ENCODE measurements around the gene OSGIN1. TPM values are rescaled to one million over a fixed set of nuclear protein-coding genes. Genes with fewer than 3 reads are reported as not detected.

OSGIN1 gene
- total RNA-seq, 4 donors from 2014 or later: 0.77 to 5.4 (median 1.2) TPM; not detected in 1

DNA sequence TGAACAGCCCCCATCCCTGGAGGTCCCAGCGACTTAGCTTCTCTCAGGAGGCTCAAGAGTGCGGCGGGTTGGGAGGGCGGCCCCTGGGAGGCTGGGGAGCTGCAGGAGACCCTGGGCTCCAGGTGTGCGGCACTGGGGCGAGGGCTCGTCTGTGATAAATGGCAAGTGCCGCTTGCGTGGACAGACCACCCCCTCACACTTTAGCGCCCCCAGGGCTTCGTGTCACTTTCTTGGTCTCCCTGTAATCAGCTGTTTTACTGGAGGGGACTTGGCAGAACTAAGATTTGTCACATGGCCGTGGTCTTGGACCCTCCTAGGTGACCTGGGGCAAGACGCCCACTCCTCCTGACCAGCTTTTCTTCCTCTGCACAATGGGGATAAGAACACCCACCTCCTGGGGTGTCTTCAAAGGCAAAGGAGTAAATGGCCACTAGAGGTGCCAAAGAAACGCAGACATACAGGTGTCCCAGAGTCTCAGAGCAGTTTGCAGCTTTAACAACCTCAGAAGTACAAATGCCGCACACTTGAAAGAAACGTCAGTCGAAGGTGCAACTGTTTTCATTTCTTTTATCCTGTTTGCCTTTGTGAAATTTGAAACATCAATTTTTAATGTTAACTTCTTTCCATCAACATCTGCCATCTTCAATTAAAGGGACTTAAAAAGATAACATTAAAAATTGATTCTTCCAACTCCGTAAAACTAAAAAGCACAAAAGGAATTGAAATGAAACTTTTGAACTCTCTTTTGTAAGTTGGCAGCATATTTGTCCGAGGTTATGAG, 946 bp downstream of the OSGIN1 start:
- Histone ChIP-seq H3K27ac (peak overlapping the region; percentile 76 to 78), H3K9me3 (no peaks in the 10 kb centered on the region), H3K4me1 (peaks cover 0 to 18% of the 10 kb centered on the region in 2 donors), H3K36me3 (no peaks in the 10 kb centered on the region), H3K27me3 (no peaks in the 10 kb centered on the region), H3K4me3 (peak overlapping the region; percentile 29 to 56)
- TF ChIP-seq POLR2A (IDR thresholded peaks at IDR 0.05): no peak
- TF ChIP-seq, protein P1, sequence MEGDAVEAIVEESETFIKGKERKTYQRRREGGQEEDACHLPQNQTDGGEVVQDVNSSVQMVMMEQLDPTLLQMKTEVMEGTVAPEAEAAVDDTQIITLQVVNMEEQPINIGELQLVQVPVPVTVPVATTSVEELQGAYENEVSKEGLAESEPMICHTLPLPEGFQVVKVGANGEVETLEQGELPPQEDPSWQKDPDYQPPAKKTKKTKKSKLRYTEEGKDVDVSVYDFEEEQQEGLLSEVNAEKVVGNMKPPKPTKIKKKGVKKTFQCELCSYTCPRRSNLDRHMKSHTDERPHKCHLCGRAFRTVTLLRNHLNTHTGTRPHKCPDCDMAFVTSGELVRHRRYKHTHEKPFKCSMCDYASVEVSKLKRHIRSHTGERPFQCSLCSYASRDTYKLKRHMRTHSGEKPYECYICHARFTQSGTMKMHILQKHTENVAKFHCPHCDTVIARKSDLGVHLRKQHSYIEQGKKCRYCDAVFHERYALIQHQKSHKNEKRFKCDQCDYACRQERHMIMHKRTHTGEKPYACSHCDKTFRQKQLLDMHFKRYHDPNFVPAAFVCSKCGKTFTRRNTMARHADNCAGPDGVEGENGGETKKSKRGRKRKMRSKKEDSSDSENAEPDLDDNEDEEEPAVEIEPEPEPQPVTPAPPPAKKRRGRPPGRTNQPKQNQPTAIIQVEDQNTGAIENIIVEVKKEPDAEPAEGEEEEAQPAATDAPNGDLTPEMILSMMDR (IDR thresholded peaks at IDR 0.05): peak in 2 of 4 experiments; percentile 17 to 35
- no peak for DNase-seq
- intact Hi-C loops (cut with DNase I; ENCODE audit: low total_unique reads): no loop called here

DNA sequence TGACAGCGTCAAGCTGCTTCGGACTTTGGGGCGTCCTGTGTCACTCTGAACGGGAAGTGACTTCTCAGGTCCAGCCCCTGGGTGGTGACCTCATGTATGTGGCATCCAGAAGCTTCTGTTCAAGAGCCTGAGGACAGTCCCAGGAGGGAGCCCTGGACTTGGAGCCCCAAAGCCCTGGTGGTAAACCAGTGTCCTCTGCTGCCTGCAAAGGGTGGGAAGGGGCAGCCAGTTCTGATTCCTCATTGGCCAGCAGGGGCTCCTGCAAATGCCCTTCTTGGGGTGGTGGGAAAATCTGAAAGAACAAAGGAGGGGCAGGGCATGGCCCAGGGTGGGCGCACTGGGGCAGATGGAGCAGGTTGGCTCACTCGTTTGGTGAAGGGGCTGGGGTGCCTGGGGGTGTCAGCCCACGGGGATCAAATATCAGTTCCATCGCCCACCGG, 1.6 kb downstream of the OSGIN1 start:
- DNase-seq: peak in 1 of 2 donors; percentile 38
- intact Hi-C loops (cut with DNase I; ENCODE audit: low total_unique reads): no loop called here

GRCh38 chr16:83955218-83956130, 2.4 kb downstream of the OSGIN1 start:
- TF ChIP-seq POLR2A (IDR thresholded peaks at IDR 0.05): no peak
- TF ChIP-seq, protein P1 (IDR thresholded peaks at IDR 0.05): no peak
- peaks cover 0 to 18% of the 10 kb centered on the region in 2 donors for H3K4me1 ChIP-seq
- no peaks in the 10 kb centered on the region for H3K27me3 ChIP-seq
- peak in 1 of 2 donors; percentile 32 for DNase-seq
- intact Hi-C loops (cut with DNase I; ENCODE audit: low total_unique reads): no loop called here
- H3K27ac ChIP-seq: no peak overlapping the region
- H3K9me3 ChIP-seq: no peaks in the 10 kb centered on the region
- no peaks in the 10 kb centered on the region for H3K36me3 ChIP-seq
- no peak overlapping the region for H3K4me3 ChIP-seq

More for the DNA sequence above, 1.6 kb downstream of the OSGIN1 start:
- no peaks in the 10 kb centered on the region for H3K36me3 ChIP-seq
- no peaks in the 10 kb centered on the region for H3K27me3 ChIP-seq
- H3K4me3 ChIP-seq: no peak overlapping the region
- no peaks in the 10 kb centered on the region for H3K9me3 ChIP-seq
- TF ChIP-seq, protein P1 (IDR thresholded peaks at IDR 0.05): no peak
- no peak for TF ChIP-seq POLR2A (IDR thresholded peaks at IDR 0.05)
- H3K4me1 ChIP-seq: peaks cover 0 to 18% of the 10 kb centered on the region in 2 donors
- H3K27ac ChIP-seq: peak overlapping the region in 1 of 2 donors; percentile 76

DNA sequence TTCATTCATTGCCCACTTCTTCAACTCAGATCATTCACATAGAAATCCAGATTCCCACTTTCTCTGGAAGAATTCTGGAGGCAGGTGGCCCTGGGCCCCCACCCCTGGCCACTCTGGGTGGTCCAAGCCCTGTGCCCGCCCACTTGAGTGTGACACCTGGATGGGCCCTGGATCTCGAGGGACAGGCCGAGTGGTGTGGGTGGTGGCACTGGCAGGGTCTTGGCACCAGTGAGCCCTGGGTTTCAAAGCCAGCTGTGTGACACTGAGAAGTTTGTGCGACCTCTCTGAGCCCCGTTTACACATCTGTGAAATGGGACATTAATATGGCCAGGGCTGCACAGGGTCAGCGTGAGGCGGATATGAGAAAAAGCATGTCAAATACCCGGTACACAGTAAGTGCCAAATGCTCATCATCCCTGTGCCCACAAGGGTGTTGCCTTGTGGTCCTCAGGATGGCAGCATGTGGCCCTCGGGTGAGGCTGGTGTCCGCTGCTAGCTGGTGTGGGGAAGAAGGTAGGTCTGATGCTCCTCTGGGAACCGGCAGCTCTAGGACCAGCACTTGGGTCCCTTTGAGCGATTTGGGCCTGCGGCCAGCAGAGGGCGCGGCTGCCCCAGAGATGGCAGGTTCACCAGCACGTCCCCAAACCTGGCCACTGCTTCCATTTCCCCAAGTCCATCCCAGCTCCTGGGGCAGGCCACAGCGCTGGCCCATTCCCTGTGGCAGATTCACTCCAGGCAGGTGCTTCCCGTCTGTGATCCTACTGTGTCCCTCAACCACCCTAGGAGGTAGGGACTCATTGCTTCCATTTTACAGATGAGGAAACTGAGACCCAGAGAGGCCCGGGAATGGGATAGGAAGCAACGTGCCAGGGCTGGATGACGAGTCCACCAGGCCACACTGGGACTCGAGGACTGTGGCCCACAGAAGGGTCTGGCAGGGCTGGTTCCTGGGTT, 3.6 kb downstream of the OSGIN1 start:
- Histone ChIP-seq H3K36me3 (no peaks in the 10 kb centered on the region), H3K4me3 (no peak overlapping the region), H3K9me3 (no peaks in the 10 kb centered on the region), H3K27me3 (no peaks in the 10 kb centered on the region), H3K4me1 (peaks cover 0 to 18% of the 10 kb centered on the region in 2 donors), H3K27ac (no peak overlapping the region)
- DNase-seq: peak; percentile 62 to 68
- intact Hi-C loops (cut with DNase I; ENCODE audit: low total_unique reads): no loop called here
- TF ChIP-seq, protein P1 (IDR thresholded peaks at IDR 0.05): peak; percentile 49 to 77 (median 61)
- TF ChIP-seq POLR2A (IDR thresholded peaks at IDR 0.05): no peak
